ENCODE results near the gene ABCB8. TPM values are rescaled to one million over a fixed set of nuclear protein-coding genes. Genes with fewer than 3 reads are reported as not detected.

ABCB8 gene
- total RNA-seq, 2 experiments from 2014 or later, result 48.1 to 48.3 TPM

GRCh38 chr7:151012031-151012692 lies 16.1 kb upstream of the ABCB8 start:
- H3K4me3 Mint-ChIP-seq, result peak overlapping the region; percentile 54
- POLR2A ChIA-PET, result interaction anchor here (1.1 kb wide), 1 partner anchor 71 kb away, joined by 4 read pairs; the partner anchor contains the start of gene TMUB1
- DNase-seq (no peak), ATAC-seq (ENCODE audit: low read depth) (no peak)
- no peaks in the 10 kb centered on the region for H3K9me3 Mint-ChIP-seq
- no peaks in the 10 kb centered on the region for H3K27me3 Mint-ChIP-seq
- H3K36me3 Mint-ChIP-seq, result peaks cover 5% of the 10 kb centered on the region
- peaks cover 61% of the 10 kb centered on the region for H3K4me1 Mint-ChIP-seq
- peak overlapping the region; percentile 76 for H3K27ac Mint-ChIP-seq

GRCh38 chr7:151012911-151013347 lies 15.3 kb upstream of the ABCB8 start:
- Mint-ChIP-seq H3K36me3 (peaks cover 5% of the 10 kb centered on the region), H3K27ac (peak overlapping the region; percentile 76), H3K9me3 (no peaks in the 10 kb centered on the region), H3K4me1 (peaks cover 62% of the 10 kb centered on the region), H3K4me3 (peak overlapping the region; percentile 54), H3K27me3 (no peaks in the 10 kb centered on the region)
- POLR2A ChIA-PET, result interaction anchor here (0.9 to 1.1 kb wide), 2 partner anchors 19 to 68 kb away, joined by 3 to 4 read pairs; partner anchors contain the start of gene FASTK
- ATAC-seq (ENCODE audit: low read depth) (no peak), DNase-seq (no peak)

GRCh38 chr7:151013356-151013732 lies 14.9 kb upstream of the ABCB8 start:
- DNase-seq (no peak), ATAC-seq (ENCODE audit: low read depth) (no peak)
- H3K36me3 Mint-ChIP-seq, result peaks cover 5% of the 10 kb centered on the region
- peak overlapping the region; percentile 93 for H3K4me3 Mint-ChIP-seq
- no peaks in the 10 kb centered on the region for H3K9me3 Mint-ChIP-seq
- H3K4me1 Mint-ChIP-seq, result peaks cover 62% of the 10 kb centered on the region
- H3K27ac Mint-ChIP-seq, result peak overlapping the region; percentile 98
- H3K27me3 Mint-ChIP-seq, result no peaks in the 10 kb centered on the region
- POLR2A ChIA-PET, result interaction anchor here (0.8 to 1.1 kb wide), 5 partner anchors 15 to 67 kb away, joined by 3 to 9 read pairs (median 4); partner anchors contain the start of genes ABCB8, FASTK and SLC4A2

GRCh38 chr7:151013733-151014497 lies 14.3 kb upstream of the ABCB8 start:
- POLR2A ChIA-PET, result interaction anchor here (0.8 to 1.4 kb wide), 8 partner anchors 12 to 67 kb away, joined by 3 to 9 read pairs (median 4); partner anchors contain the start of genes ABCB8, FASTK and SLC4A2
- peaks cover 61% of the 10 kb centered on the region for H3K4me1 Mint-ChIP-seq
- H3K36me3 Mint-ChIP-seq, result peaks cover 5% of the 10 kb centered on the region
- H3K4me3 Mint-ChIP-seq, result peak overlapping the region; percentile 93
- peak; percentile 90 for DNase-seq
- no peaks in the 10 kb centered on the region for H3K9me3 Mint-ChIP-seq
- peak overlapping the region; percentile 98 for H3K27ac Mint-ChIP-seq
- peaks cover 2% of the 10 kb centered on the region for H3K27me3 Mint-ChIP-seq
- peak; percentile 57 for ATAC-seq (ENCODE audit: low read depth)

- POLR2A ChIA-PET, result interaction anchor here (0.6 to 1.4 kb wide), 5 partner anchors 11 to 109 kb away, joined by 3 to 4 read pairs (median 3); partner anchors contain the start of gene FASTK
- DNase-seq, result no peak
- H3K9me3 Mint-ChIP-seq, result no peaks in the 10 kb centered on the region
- no peak for ATAC-seq (ENCODE audit: low read depth)
- peaks cover 5% of the 10 kb centered on the region for H3K36me3 Mint-ChIP-seq
- H3K27me3 Mint-ChIP-seq, result peaks cover 8% of the 10 kb centered on the region
- H3K27ac Mint-ChIP-seq, result peak overlapping the region; percentile 98
- peak overlapping the region; percentile 93 for H3K4me3 Mint-ChIP-seq
- H3K4me1 Mint-ChIP-seq, result peaks cover 63% of the 10 kb centered on the region
Observed at GRCh38 chr7:151014950-151015349, 13.3 kb upstream of the ABCB8 start.

GRCh38 chr7:151015967-151016366 lies 12.3 kb upstream of the ABCB8 start:
- POLR2A ChIA-PET, result no interaction called here
- no peaks in the 10 kb centered on the region for H3K9me3 Mint-ChIP-seq
- DNase-seq (no peak), ATAC-seq (ENCODE audit: low read depth) (no peak)
- peak overlapping the region; percentile 46 for H3K4me3 Mint-ChIP-seq
- H3K27me3 Mint-ChIP-seq, result peaks cover 15% of the 10 kb centered on the region
- peaks cover 57% of the 10 kb centered on the region for H3K4me1 Mint-ChIP-seq
- H3K36me3 Mint-ChIP-seq, result peaks cover 5% of the 10 kb centered on the region
- peak overlapping the region; percentile 56 for H3K27ac Mint-ChIP-seq

- Mint-ChIP-seq H3K27ac (peak overlapping the region; percentile 56), H3K36me3 (peaks cover 5% of the 10 kb centered on the region), H3K4me1 (peaks cover 53% of the 10 kb centered on the region), H3K27me3 (peaks cover 18% of the 10 kb centered on the region), H3K4me3 (peak overlapping the region; percentile 80), H3K9me3 (no peaks in the 10 kb centered on the region)
- ATAC-seq (ENCODE audit: low read depth) (no peak), DNase-seq (no peak)
- POLR2A ChIA-PET, result interaction anchor here (0.9 kb wide), 1 partner anchor 68 kb away, joined by 3 read pairs; no protein-coding TSS in a partner anchor
Observed at GRCh38 chr7:151016505-151016904, 11.7 kb upstream of the ABCB8 start.

GRCh38 chr7:151016942-151017341 lies 11.3 kb upstream of the ABCB8 start:
- H3K27me3 Mint-ChIP-seq, result peaks cover 18% of the 10 kb centered on the region
- no peak for ATAC-seq (ENCODE audit: low read depth)
- peak overlapping the region; percentile 80 for H3K4me3 Mint-ChIP-seq

GRCh38 chr7:151017370-151017952 lies 10.8 kb upstream of the ABCB8 start:
- Mint-ChIP-seq H3K4me1 (peaks cover 45% of the 10 kb centered on the region), H3K27me3 (peaks cover 18% of the 10 kb centered on the region), H3K36me3 (peaks cover 4% of the 10 kb centered on the region), H3K27ac (peak overlapping the region; percentile 86), H3K9me3 (no peaks in the 10 kb centered on the region), H3K4me3 (peak overlapping the region; percentile 80)
- POLR2A ChIA-PET, result interaction anchor here (0.7 to 3.5 kb wide), 3 partner anchors 9 to 20 kb away, joined by 3 to 26 read pairs (median 4); partner anchors contain the start of gene ABCB8
- no peak for ATAC-seq (ENCODE audit: low read depth)
- no peak for DNase-seq

More at GRCh38 chr7:151016942-151017341, 11.3 kb upstream of the ABCB8 start:
- peaks cover 5% of the 10 kb centered on the region for H3K36me3 Mint-ChIP-seq
- H3K9me3 Mint-ChIP-seq, result no peaks in the 10 kb centered on the region
- no peak for DNase-seq
- POLR2A ChIA-PET, result interaction anchor here (0.7 to 3.5 kb wide), 4 partner anchors 9 to 67 kb away, joined by 3 to 26 read pairs (median 4); partner anchors contain the start of gene ABCB8
- H3K27ac Mint-ChIP-seq, result no peak overlapping the region
- peaks cover 49% of the 10 kb centered on the region for H3K4me1 Mint-ChIP-seq

- H3K36me3 Mint-ChIP-seq, result peaks cover 1% of the 10 kb centered on the region
- H3K4me1 Mint-ChIP-seq, result peaks cover 41% of the 10 kb centered on the region
- peak; percentile 92 for DNase-seq
- POLR2A ChIA-PET, result interaction anchor here (1.0 to 3.5 kb wide), 5 partner anchors 7 to 55 kb away, joined by 3 to 26 read pairs (median 8); partner anchors contain the start of gene ABCB8
- H3K27me3 Mint-ChIP-seq, result peaks cover 18% of the 10 kb centered on the region
- H3K27ac Mint-ChIP-seq, result peak overlapping the region; percentile 86
- no peaks in the 10 kb centered on the region for H3K9me3 Mint-ChIP-seq
- ATAC-seq (ENCODE audit: low read depth), result peak; percentile 54
- peak overlapping the region; percentile 80 for H3K4me3 Mint-ChIP-seq
Observed at GRCh38 chr7:151017953-151018420, 10.3 kb upstream of the ABCB8 start.

- no peaks in the 10 kb centered on the region for H3K9me3 Mint-ChIP-seq
- DNase-seq, result peak; percentile 67
- POLR2A ChIA-PET, result interaction anchor here (1.0 to 3.5 kb wide), 6 partner anchors 8 to 55 kb away, joined by 3 to 26 read pairs (median 6); partner anchors contain the start of gene ABCB8
Observed at GRCh38 chr7:151018421-151019129, 9.7 kb upstream of the ABCB8 start.

GRCh38 chr7:151019130-151019447 lies 9.2 kb upstream of the ABCB8 start:
- H3K27me3 Mint-ChIP-seq, result peaks cover 18% of the 10 kb centered on the region
- H3K9me3 Mint-ChIP-seq, result no peaks in the 10 kb centered on the region
- peaks cover 1% of the 10 kb centered on the region for H3K36me3 Mint-ChIP-seq
- DNase-seq, result no peak
- POLR2A ChIA-PET, result interaction anchor here (1.0 to 3.5 kb wide), 6 partner anchors 8 to 56 kb away, joined by 3 to 26 read pairs (median 6); partner anchors contain the start of gene ABCB8
- peak overlapping the region; percentile 46 for H3K4me3 Mint-ChIP-seq
- peaks cover 41% of the 10 kb centered on the region for H3K4me1 Mint-ChIP-seq
- ATAC-seq (ENCODE audit: low read depth), result no peak
- H3K27ac Mint-ChIP-seq, result peak overlapping the region; percentile 27

More at GRCh38 chr7:151018421-151019129, 9.7 kb upstream of the ABCB8 start:
- peak; percentile 20 for ATAC-seq (ENCODE audit: low read depth)
- Mint-ChIP-seq H3K36me3 (peaks cover 1% of the 10 kb centered on the region), H3K27me3 (peaks cover 18% of the 10 kb centered on the region), H3K27ac (peak overlapping the region; percentile 86), H3K4me1 (peaks cover 41% of the 10 kb centered on the region), H3K4me3 (peak overlapping the region; percentile 80)
